NK-92 treated with Interleukin-12 subunit alpha and Interleukin-12 subunit beta, amount 100 ng/mL, for 24 hours (cell line): ENCODE results near the gene PLRG1.

Experiments
- DNase-seq: peaks from one replicate; lab custom pipeline; 2025; lab: John Stamatoyannopoulos, UW

PLRG1 gene

DNA sequence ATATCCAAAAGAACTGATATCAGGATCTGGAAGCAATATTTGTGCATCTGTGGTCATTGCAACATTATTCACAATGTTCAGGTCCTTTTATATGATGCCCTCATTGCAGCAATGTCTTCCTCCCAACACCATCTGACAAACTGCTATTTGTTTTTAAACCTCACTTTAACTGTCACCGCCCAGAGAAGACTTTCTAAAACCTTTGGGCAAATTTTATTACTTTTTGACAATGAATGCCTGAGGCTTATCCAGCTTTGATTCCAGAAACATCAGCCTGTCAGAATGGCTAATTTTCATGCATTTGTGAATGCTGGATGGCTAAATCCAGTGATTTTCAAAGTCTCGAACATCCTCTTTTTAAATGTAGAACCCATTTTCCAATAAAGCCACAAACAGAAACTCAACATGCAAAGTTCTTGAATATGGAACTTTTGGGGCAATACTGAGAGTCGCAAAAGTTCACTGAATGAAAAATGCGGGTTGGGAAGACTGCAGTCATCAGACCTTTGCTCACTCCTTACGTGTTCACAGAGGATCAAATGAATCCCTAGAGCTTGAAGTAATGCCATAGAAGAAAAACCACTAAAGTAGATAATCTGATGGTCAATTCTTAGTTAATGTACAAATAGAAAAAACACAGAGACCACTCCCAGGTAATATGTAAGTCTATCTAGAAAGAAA lies 23.1 kb upstream of the PLRG1 start:
- no peak for DNase-seq

DNA sequence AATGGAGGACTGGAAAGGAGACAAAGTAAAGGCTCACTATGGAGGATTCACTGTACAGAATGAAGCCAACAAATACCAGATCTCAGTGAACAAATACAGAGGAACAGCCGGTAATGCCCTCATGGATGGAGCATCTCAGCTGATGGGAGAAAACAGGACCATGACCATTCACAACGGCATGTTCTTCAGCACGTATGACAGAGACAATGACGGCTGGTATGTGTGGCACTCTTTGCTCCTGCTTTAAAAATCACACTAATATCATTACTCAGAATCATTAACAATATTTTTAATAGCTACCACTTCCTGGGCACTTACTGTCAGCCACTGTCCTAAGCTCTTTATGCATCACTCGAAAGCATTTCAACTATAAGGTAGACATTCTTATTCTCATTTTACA lies 19.4 kb upstream of the PLRG1 start:
- no peak for DNase-seq

DNA sequence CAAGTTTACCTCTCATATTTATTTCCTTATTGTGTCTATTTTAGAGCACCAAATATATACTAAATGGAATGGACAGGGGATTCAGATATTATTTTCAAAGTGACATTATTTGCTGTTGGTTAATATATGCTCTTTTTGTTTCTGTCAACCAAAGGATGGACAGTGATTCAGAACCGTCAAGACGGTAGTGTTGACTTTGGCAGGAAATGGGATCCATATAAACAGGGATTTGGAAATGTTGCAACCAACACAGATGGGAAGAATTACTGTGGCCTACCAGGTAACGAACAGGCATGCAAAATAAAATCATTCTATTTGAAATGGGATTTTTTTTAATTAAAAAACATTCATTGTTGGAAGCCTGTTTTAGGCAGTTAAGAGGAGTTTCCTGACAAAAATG lies 18.8 kb upstream of the PLRG1 start:
- no peak for DNase-seq

DNA sequence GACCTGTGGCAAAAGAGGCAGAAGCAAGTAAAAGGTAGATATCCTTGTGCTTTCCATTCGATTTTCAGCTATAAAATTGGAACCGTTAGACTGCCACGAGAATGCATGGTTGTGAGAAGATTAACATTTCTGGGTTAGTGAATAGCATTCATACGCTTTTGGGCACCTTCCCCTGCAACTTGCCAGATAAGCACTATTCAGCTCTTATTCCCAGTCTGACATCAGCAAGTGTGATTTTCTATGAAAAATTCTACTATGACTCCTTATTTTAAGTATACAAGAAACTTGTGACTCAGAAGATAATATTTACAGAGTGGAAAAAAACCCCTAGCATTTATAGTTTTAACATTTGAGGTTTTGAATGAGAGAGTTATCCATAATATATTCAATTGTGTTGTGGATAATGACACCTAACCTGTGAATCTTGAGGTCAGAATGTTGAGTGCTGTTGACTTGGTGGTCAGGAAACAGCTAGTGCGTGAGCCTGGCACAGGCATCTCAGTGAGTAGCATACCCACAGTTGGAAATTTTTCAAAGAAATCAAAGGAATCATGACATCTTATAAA lies 16.5 kb upstream of the PLRG1 start:
- DNase-seq: no peak

DNA sequence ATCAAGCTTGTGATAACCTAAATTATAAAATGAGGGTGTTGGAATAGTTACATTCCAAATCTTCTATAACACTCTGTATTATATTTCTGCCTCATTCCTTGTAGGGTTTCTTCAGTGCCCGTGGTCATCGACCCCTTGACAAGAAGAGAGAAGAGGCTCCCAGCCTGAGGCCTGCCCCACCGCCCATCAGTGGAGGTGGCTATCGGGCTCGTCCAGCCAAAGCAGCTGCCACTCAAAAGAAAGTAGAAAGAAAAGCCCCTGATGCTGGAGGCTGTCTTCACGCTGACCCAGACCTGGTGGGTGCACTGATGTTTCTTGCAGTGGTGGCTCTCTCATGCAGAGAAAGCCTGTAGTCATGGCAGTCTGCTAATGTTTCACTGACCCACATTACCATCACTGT lies 15.5 kb upstream of the PLRG1 start:
- DNase-seq: no peak

DNA sequence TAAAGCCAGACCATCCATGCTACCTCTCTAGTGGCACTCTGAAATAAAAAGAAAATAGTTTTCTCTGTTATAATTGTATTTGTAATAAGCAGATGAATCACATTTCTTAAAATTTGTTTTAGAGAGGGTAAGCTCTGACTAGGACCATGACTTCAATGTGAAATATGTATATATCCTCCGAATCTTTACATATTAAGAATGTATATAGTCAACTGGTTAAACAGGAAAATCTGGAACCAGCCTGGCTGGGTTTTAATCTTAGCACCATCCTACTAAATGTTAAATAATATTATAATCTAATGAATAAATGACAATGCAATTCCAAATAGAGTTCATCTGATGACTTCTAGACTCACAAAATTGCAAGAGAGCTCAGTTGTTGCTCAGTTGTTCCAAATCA lies 14.1 kb upstream of the PLRG1 start:
- DNase-seq: no peak

DNA sequence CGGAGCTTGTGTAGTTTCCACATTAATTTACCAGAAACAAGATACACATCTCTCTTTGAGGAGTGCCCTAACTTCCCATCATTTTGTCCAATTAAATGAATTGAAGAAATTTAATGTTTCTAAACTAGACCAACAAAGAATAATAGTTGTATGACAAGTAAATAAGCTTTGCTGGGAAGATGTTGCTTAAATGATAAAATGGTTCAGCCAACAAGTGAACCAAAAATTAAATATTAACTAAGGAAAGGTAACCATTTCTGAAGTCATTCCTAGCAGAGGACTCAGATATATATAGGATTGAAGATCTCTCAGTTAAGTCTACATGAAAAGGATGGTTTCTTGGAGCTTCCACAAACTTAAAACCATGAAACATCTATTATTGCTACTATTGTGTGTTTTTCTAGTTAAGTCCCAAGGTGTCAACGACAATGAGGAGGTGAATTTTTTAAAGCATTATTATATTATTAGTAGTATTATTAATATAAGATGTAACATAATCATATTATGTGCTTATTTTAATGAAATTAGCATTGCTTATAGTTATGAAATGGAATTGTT lies 12.6 kb upstream of the PLRG1 start, which contains the start of gene FGB:
FGB (plus strand) TSS at position 315 of the 558 bp plus-strand sequence; CDS start at position 323, 8 bp downstream.
- no peak for DNase-seq

DNA sequence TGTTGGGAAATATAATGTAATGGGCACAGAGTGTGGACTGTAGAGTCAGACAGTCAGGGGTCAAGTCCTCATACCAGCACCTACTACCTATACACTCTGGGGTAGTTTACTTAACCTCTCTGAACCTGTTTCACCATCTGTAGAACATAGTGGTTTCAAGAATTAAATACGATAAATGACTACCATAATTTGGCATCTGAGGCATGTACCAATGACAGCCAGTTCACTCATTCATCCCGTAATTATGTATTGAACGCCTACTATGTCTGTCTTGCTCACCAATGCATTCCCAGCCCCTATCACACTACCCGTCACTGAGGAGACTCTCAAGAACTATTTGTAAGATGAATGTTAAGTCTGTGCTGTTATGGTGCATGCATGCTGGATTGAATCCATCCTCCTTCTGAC lies 10.6 kb upstream of the PLRG1 start:
- no peak for DNase-seq

DNA sequence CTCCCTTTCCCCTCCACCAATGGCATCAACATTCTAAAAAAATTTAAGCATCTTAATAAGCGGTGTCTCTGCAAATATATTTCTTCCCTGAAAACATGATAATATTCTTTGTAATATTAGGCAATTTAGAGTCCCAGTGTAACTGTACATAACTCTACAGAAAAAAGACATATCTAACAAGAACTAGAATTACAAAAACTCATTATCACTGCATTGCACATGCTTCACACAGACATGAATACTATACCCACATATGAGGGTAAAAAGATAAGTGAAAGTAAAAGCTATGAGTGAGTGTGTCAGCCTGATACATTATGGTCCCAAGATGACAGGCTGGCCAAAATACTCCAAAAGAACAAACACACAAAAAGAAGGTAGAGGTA lies 10.2 kb upstream of the PLRG1 start:
- no peak for DNase-seq

DNA sequence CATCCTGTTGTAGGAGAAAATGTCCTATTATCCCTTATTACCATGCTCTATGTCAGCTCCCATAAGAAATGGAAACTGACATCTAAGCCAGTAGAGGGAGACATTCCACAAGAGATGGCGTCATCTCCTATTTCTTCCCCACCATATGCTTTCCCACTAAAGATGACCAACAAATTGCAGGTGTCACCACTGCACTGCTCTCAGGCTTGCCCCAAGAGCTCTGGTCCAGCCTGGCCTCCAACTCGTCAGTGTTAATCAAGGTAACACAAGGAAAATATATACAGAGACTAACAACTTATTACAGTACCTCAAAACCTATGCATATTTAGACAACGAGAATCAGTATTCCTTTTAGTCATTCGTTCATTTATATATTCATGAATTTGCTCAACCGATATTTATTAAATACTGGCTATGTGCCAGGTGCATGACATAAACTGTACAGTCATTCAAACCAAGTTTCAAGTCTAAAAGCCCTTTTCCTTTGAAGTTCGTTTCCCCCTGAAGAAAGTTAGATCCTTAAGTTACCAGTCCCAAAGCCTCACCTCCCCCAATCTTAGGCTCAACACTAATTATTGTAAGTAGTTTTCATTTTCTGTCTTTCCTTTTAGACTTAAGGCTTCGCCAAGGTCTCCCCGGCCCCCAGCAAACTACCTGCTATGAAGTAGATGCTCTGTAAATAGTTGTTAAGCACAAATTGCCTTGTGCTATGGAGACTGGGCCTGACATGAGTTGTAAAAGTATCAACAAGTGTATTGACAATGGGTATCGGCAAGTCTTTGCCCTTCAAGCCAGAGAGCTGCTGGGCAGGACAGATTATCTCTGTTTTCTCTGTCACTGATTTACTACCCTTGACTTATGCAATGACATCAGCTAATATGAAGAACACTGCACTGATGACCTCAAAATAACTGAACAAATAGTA lies 9.6 kb upstream of the PLRG1 start:
- DNase-seq: no peak

DNA sequence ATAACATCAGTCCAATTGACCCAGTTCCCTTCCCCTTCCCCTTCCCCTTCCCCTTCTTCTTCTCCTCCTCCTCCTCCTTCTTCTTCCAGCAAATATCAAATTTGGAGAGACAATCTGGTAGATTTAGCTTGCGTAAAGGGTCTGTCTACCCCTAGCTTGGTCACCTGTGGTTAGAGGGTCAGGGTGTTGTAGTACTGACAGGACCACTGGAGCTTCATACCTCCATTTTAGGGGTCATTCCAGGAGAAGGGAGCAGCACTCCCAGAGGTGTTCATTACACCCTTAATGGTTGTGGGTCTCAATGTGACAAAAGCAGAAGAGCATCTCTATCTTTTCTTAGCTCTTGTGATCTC lies 8.9 kb upstream of the PLRG1 start:
- DNase-seq: no peak

DNA sequence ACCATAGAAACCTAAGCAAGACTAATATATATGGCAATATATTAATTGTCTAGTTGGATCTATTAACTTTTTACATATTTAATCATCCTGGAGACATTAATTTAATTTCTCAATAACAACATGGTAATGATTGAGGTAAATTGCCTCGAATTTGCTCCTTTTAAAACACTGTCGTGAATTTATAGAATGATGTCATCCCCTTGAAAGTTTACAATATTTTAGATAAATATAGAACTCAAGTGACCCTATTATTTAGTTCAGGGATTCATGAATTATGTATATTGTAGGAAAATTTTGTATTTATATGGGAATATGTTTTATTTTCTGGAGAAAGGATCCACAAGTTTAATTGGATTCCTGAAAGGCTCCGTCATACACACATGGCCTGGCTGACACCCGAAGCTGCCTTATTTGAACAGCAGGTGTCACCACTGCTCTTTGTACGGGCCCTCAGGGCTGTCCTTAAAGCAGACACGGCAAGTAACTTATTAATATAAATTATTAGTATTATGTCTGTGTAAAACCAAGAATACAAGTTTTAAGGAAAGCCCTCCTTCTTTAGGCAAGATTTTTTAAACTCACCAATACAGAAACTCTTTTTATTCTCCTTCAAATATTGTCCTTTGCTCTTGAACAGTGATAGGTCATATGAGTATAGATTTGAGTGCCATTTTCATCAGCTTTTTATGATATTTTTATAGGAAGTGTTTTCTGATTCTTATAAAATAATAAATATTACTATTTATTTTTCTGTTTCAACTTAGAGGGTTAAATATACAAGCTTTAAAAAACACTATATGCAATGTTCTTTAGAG lies 1.9 kb upstream of the PLRG1 start:
- peak; percentile 13 for DNase-seq

DNA sequence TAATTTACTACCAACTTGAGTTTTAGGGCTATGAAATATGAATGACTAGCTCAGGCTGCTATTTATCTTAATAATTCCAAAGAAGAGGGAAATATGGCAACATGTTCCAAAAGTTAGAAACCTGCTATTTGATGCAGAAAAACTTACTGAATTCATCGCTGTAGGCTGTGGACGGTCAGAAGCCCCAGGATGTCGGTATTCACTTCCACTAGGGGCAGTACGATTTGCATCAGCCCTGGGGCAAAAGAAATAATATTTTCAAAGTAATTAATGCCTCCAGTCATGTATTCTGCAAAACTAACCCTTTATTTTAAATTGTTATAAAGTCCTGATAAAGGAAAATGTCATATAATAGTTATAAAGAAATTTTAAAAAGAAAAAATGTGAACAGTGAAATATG lies 4.5 kb downstream of the PLRG1 start:
- no peak for DNase-seq

DNA sequence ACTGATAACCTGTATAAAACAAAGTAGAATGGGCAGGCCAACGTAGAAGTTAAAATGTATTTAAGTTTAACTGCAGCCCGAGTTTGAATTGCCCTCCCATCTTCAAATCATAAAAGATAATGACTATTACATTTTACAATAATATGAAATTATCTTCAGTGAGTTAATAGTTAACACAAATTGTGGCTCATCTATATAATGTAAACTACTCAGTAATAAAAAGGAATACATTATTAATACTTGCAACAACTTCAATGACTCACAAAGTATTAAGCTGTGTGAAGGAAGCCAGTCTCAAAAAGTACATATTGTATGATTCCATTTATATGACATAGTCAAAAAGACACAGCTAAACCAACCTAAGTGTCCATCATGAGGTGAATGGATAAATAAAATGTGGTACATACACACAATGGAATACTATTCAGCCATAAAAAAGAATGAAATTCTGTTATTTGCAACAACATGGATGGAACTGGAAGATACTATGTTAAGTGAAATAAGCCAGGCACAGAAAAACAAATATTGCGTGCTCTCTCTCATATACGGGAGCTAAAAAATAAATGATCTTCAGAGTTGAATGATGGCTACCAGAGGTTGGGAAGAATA lies 7.8 kb downstream of the PLRG1 start:
- no peak for DNase-seq

DNA sequence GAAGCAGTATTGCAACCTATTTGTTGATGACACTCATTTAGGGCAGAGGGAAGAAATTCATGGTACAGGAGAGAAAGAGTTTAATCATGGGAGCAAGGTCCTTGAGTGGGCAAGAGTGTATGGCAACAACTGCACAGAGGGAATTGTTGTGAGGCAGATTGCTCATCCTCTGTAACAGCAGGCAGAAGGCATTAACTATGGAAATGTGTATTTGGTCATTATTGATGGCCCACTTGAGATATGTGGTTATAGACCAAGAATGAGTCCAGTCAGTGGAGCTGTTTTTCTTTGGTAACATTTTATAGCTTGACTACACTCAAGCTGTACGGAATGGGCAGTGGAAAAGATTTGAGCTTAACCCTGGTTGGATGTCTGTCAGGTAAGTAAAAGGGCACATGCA lies 15.9 kb downstream of the PLRG1 start:
- no peak for DNase-seq

DNA sequence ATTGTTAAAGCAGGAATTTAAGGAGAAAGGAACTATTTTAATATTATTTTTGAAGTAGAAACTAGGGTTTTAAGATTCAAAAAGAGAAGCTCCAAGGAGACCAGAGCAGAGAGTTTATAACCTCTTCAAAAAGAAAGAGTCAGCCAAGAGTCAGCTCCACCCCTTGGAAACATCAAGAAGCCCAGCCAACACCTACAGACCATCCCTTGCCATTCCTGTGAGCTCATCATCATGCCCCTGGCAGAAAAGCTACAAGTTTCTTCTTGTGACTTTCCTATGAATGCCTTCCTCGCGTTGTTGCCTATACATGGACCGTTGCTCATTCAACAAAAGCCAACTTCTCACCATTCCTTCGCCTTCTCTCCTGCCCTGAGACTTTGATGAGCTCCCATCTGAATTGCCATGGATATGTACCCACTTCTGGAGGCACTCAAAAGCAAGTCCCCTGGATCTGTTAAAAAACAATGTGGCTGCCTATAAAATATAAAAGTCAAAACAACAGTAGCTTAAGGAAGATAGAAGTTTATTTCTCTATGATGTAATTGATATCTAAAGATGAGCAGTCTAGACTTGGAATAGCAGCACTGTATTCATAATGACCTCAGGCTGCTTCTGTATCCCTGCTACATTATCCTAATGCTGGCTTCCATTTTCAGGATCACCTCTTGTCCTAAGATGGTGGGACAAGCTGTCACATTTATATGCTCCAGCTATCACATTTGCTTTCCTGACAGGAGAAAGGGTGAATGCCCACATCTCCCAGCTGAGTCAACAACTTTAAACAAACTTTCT lies 20.3 kb downstream of the PLRG1 start:
- DNase-seq: no peak

DNA sequence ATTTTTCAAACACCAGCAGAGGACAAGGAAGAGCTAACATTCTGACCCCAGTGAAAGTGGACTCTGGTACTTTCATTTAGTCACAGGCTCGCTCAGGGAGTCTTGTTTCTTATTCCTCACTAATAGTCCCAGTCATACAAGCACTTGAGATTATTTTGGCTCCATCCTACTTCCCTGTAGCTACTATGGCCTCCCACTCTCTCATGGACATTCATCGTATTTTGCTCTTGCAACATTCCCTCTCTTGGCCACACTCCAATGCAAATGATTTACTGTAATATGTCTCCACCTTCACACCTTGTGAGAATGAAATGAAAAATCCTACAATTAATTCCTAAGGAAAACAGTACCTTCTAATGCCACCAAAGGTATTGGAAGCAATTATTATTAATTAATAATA lies 21.3 kb downstream of the PLRG1 start:
- DNase-seq: no peak

DNA sequence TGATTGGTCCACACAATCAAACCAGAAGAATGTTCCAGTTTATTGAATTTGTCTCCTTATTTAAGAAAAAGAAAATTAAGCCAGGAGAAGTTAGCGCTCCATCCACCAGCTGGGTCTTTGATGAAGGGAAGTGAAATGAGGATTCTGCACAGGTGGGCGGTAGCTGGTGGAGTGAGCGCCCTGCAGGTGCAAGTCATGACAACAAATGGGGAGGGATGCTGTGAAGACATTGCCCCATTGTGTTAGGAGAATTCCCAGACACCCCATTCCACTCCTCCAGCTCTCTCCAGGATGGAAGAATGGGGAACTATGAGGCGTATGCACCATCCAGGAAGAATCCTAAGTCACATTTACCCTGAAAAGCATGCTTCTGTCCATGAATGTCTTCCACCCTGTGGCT lies 22.9 kb downstream of the PLRG1 start:
- no peak for DNase-seq

DNA sequence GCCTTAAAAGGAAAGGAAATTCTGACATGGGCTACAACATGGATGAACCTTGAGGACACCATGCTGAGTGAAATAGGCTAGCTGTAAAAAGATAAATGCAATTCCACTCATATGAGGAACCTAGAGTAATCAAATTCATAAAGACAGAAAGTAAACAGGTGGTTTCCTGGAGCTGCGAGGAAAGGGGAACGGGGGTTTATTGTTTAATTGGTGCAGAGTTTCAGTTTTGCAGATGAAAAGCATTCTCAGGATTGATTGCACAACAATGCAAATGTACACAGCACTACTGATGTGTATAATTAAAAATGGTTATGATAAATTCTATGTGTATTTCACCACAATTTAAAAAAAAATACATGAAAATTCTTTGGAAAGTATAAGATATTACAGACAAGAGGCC lies 24.0 kb downstream of the PLRG1 start:
- no peak for DNase-seq

DNA sequence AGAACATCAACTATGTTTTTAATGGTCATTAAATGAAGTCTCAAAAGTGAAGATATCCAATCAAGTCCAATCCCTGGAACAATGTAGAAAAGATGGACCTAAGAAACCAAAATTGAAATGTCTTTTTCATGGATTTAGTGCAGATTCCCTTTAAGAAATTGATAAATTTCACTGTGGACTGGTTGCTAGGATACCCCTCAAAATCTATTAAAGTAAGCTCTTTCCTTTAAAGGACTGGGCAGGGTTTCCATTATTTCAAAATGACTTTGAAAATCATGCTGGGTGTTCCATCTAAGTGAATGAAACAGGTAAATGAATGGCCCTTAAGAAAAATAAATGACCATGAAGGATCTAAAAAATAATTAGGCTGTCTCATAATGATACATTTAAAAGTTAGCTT lies 28.6 kb downstream of the PLRG1 start:
- no peak for DNase-seq

DNA sequence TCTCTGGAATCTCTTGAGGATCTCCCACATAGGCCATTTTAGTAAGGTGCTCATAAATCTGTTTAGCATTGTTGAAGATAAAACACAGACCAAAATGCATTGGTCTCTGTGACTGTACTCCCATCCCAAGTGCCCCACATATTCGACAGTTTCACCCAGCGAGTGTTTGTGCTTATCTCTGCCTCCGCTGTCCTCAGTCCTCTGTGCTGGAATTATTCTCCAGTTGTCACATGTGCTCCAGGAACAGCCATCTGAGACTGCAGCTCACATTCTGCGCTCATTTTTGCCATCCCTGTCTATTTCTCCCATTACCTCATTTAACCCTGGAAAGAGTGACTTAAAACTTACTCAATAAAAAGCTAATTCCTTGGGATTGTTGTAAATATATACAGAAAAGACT lies 31.0 kb downstream of the PLRG1 start:
- no peak for DNase-seq
